Measurements from ENCODE around the gene EMX2.

DNA sequence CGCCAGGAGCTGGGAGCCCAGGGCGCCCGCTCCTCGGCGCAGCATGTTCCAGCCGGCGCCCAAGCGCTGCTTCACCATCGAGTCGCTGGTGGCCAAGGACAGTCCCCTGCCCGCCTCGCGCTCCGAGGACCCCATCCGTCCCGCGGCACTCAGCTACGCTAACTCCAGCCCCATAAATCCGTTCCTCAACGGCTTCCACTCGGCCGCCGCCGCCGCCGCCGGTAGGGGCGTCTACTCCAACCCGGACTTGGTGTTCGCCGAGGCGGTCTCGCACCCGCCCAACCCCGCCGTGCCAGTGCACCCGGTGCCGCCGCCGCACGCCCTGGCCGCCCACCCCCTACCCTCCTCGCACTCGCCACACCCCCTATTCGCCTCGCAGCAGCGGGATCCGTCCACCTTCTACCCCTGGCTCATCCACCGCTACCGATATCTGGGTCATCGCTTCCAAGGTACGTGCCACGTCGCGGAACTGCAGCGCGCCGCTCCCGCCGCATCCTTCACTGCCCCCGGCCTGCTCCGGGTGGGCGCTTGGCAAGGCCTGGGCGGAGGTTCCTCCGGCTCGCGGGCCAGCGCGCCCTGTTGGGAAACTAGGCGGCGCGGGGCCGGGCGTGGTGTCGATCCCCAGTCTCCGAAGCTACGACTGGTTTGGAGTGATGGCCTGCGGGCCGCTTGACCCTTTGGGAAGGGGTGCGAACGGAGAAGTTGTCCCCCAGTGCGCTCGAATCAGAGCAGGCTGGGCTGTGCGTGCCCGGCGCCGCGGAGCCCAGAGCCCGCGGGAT lies 868 bp downstream of the EMX2 start:
- no peak for TF ChIP-seq ZNF274 (IDR thresholded peaks at IDR 0.05; ENCODE audit: low read depth, low read length)
- TF ChIP-seq YY1 (IDR thresholded peaks at IDR 0.05; ENCODE audit: insufficient read depth, insufficient read length) = no peak
- no peak for TF ChIP-seq SUZ12 (IDR thresholded peaks at IDR 0.05; ENCODE audit: extremely low read depth, insufficient read depth, insufficient read length)

All from NT2/D1 (cell line).